Subcutaneous preadipocyte (primary cell): ENCODE data around the gene OR2J2. TPM values are rescaled to one million over a fixed set of nuclear protein-coding genes. Genes with fewer than 3 reads are reported as not detected.

Experiments
- total RNA-seq: library from RNA; depleted of rRNA; stranded (reverse); fragments of >200 nt; gene quantifications from 2 replicates; pipeline ENCODE4 v1.2.3, GENCODE V29; 2012

The OR2J2 gene
- total RNA-seq = not detected in 2 replicates

GRCh38 chr6:29170607-29171006 is at the start of gene OR2J2:
TSS of gene OR2J2 (plus strand) at chr6:29170907. CDS start at chr6:29173636, 2,729 bp downstream.

Other genes with a start within 250 kb of the OR2J2 start
- 59.2 and 72.5 TPM in 2 replicates for gene TRIM27, start 246.9 kb upstream of the OR2J2 start, total RNA-seq
- 0.98 and 1.1 TPM in 2 replicates for gene ZNF311, start 165.6 kb upstream of the OR2J2 start, total RNA-seq
- gene OR2W1, start 125.7 kb upstream of the OR2J2 start, total RNA-seq = not detected in 2 replicates
- not detected in 2 replicates for gene OR2B3, start 83.6 kb upstream of the OR2J2 start, total RNA-seq
- not detected in 2 replicates for gene OR2J1, start 71.4 kb upstream of the OR2J2 start, total RNA-seq
- not detected in 2 replicates for gene OR2J3, start 62.8 kb upstream of the OR2J2 start, total RNA-seq
- gene OR14J1, start 130.8 kb downstream of the OR2J2 start, total RNA-seq = under 0.01 TPM in 1 of 2 replicates, not detected in the other
- gene OR5V1, start 198.0 kb downstream of the OR2J2 start, total RNA-seq = not detected in 2 replicates
- not detected in 2 replicates for gene OR12D3, start 204.4 kb downstream of the OR2J2 start, total RNA-seq
- gene OR12D2, start 224.7 kb downstream of the OR2J2 start, total RNA-seq = not detected in 2 replicates
- gene OR12D1, start 244.0 kb downstream of the OR2J2 start, total RNA-seq = not detected in 2 replicates